ENCODE results near the gene PARD3. TPM values are rescaled to one million over a fixed set of nuclear protein-coding genes. Genes with fewer than 3 reads are reported as not detected.

PARD3 gene
- total and polyA plus RNA-seq, 10 of the 15 experiments (the other 5 are each of a cell fraction or from before 2014, with no cell fraction given), result 2.6 to 43.1 (median 13.9) TPM

DNA sequence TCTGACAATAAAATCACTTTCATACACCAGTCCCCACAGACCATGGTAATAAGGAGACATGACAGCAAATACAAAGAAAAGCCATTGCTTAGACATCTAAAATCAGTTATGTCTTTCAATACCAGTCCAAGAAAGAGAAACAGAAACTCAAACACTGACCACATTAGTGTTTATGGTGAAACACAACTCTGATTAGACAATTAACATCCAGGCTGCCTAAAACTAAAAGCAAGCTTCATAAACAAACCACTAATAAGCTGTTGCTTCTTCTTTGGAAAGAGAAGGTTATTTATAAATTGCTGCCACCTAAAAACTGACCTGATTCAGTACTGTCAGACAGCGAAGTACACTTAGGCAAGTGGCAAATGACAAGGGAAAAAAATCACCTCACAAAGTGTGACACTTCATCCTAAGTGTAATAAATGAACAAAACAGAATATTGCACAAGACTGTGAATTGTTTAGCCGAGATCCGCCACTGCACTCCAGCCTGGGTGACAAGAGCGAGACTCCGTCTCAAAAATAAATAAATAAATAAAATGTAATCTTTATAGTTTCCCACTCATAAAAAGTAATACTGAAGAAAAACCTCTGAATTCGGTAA, 277.4 kb downstream of the PARD3 start:
- Histone ChIP-seq H3K4me3 (peak overlapping the region; percentile 31; the same call in 1 of the 2 replicates), H3K4me1 (ENCODE audit: control insufficient read depth, insufficient read depth, low read length) (peaks cover 18% of the 10 kb centered on the region), H3K4me2 (ENCODE audit: control insufficient read depth, insufficient read depth) (peak overlapping the region; percentile 65), H3K27ac (ENCODE audit: control insufficient read depth, insufficient read depth) (peak overlapping the region; percentile 39), H3K36me3 (ENCODE audit: control insufficient read depth in 2 of 2, insufficient read depth in 2 of 2, low read length in 1 of 2) (no peaks in the 10 kb centered on the region), H3K9ac (ENCODE audit: control insufficient read depth, insufficient read depth, low read length) (no peak overlapping the region), H4K20me1 (ENCODE audit: control insufficient read depth, insufficient read depth) (no peaks in the 10 kb centered on the region), H3K79me2 (ENCODE audit: control insufficient read depth, insufficient read depth, low read length) (no peaks in the 10 kb centered on the region), H2AFZ (ENCODE audit: control insufficient read depth, low read depth, low read length) (peak overlapping the region; percentile 63), H3K27me3 (replicated peaks in 1 of 2; ENCODE audit: control insufficient read depth in 2 of 2, insufficient read depth in 2 of 2, low read length in 1 of 2) (no peaks in the 10 kb centered on the region), H3K9me3 (replicated peaks; ENCODE audit: control insufficient read depth, insufficient read depth, low read length) (no peaks in the 10 kb centered on the region)
- ChIA-PET RAD21 (ENCODE audit: unreplicated experiment) (interaction anchor here (0.6 to 4.3 kb wide), 11 partner anchors 9 to 676 kb away, joined by 3 to 22 read pairs (median 4); no protein-coding TSS in a partner anchor), POLR2A (interaction anchor here (0.6 to 1.6 kb wide), 5 partner anchors 9 to 273 kb away, joined by 3 to 5 read pairs (median 4); no protein-coding TSS in a partner anchor), CTCF (interaction anchor here (1.0 to 6.2 kb wide), 8 partner anchors 9 to 592 kb away, joined by 3 to 32 read pairs (median 4); no protein-coding TSS in a partner anchor), SMC1A (ENCODE audit: uncharacterized antibody, unreplicated experiment) (interaction anchor here (0.6 to 3.1 kb wide), 16 partner anchors 9 to 1206 kb away, joined by 3 to 25 read pairs (median 4); no protein-coding TSS in a partner anchor)
- FAIRE-seq, result peak; percentile 89
- WGBS (ENCODE audit: insufficient coverage, insufficient replicate concordance, low lambda C conversion rate, missing lambda C conversion rate), result 23% methylated on average over 6 of the region's 6 CpGs
- peak; percentile 87 for DNase-seq (ENCODE audit: low read depth, low spot score)
- intact Hi-C loops (cut with micrococcal nuclease; ENCODE audit: unreplicated experiment), result loop anchor here (5.0 kb wide), 1 partner anchor 120 kb away; no protein-coding TSS in a partner anchor
- peak; percentile 87 for ATAC-seq
- BruUV-seq (replicated peaks), result no TSS peak
- in situ Hi-C loops (cut with MboI), result no loop called here
- 0 out of 2 replicates have a peak, but pooled peaks have one; percentile 21 for TF ChIP-seq GATAD2B (conservative IDR thresholded peaks at IDR 0.05; ENCODE audit: low read depth)
- TF ChIP-seq CHD2 (IDR thresholded peaks at IDR 0.05; ENCODE audit: borderline replicate concordance, low read depth, low read length), result peak; percentile 20; the same call in 1 of the 2 replicates
- TF ChIP-seq, protein P1, sequence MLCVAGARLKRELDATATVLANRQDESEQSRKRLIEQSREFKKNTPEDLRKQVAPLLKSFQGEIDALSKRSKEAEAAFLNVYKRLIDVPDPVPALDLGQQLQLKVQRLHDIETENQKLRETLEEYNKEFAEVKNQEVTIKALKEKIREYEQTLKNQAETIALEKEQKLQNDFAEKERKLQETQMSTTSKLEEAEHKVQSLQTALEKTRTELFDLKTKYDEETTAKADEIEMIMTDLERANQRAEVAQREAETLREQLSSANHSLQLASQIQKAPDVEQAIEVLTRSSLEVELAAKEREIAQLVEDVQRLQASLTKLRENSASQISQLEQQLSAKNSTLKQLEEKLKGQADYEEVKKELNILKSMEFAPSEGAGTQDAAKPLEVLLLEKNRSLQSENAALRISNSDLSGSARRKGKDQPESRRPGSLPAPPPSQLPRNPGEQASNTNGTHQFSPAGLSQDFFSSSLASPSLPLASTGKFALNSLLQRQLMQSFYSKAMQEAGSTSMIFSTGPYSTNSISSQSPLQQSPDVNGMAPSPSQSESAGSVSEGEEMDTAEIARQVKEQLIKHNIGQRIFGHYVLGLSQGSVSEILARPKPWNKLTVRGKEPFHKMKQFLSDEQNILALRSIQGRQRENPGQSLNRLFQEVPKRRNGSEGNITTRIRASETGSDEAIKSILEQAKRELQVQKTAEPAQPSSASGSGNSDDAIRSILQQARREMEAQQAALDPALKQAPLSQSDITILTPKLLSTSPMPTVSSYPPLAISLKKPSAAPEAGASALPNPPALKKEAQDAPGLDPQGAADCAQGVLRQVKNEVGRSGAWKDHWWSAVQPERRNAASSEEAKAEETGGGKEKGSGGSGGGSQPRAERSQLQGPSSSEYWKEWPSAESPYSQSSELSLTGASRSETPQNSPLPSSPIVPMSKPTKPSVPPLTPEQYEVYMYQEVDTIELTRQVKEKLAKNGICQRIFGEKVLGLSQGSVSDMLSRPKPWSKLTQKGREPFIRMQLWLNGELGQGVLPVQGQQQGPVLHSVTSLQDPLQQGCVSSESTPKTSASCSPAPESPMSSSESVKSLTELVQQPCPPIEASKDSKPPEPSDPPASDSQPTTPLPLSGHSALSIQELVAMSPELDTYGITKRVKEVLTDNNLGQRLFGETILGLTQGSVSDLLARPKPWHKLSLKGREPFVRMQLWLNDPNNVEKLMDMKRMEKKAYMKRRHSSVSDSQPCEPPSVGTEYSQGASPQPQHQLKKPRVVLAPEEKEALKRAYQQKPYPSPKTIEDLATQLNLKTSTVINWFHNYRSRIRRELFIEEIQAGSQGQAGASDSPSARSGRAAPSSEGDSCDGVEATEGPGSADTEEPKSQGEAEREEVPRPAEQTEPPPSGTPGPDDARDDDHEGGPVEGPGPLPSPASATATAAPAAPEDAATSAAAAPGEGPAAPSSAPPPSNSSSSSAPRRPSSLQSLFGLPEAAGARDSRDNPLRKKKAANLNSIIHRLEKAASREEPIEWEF (IDR thresholded peaks at IDR 0.05; ENCODE audit: insufficient replicate concordance, low read depth, low read length), result no peak
- TF ChIP-seq NBN (IDR thresholded peaks at IDR 0.05), result peak; percentile 76; the same call in 1 of the 2 replicates
- TF ChIP-seq, protein P2, sequence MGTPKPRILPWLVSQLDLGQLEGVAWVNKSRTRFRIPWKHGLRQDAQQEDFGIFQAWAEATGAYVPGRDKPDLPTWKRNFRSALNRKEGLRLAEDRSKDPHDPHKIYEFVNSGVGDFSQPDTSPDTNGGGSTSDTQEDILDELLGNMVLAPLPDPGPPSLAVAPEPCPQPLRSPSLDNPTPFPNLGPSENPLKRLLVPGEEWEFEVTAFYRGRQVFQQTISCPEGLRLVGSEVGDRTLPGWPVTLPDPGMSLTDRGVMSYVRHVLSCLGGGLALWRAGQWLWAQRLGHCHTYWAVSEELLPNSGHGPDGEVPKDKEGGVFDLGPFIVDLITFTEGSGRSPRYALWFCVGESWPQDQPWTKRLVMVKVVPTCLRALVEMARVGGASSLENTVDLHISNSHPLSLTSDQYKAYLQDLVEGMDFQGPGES (IDR thresholded peaks at IDR 0.05), result no peak
- no peak for TF ChIP-seq EZH2 (IDR thresholded peaks at IDR 0.05; ENCODE audit: borderline replicate concordance, control insufficient read depth, low read depth, low read length)
- TF ChIP-seq EP300 (IDR thresholded peaks at IDR 0.05; ENCODE audit: borderline replicate concordance in 1 of 2, control insufficient read depth in 1 of 2, low read depth in 2 of 2, low read length in 2 of 2), result peak; percentile 37 to 44; a peak in 2 of 4 replicates
- no peak for TF ChIP-seq SPI1 (IDR thresholded peaks at IDR 0.05; ENCODE audit: borderline replicate concordance, insufficient read depth, low read depth, low read length)
- TF ChIP-seq, protein P3, sequence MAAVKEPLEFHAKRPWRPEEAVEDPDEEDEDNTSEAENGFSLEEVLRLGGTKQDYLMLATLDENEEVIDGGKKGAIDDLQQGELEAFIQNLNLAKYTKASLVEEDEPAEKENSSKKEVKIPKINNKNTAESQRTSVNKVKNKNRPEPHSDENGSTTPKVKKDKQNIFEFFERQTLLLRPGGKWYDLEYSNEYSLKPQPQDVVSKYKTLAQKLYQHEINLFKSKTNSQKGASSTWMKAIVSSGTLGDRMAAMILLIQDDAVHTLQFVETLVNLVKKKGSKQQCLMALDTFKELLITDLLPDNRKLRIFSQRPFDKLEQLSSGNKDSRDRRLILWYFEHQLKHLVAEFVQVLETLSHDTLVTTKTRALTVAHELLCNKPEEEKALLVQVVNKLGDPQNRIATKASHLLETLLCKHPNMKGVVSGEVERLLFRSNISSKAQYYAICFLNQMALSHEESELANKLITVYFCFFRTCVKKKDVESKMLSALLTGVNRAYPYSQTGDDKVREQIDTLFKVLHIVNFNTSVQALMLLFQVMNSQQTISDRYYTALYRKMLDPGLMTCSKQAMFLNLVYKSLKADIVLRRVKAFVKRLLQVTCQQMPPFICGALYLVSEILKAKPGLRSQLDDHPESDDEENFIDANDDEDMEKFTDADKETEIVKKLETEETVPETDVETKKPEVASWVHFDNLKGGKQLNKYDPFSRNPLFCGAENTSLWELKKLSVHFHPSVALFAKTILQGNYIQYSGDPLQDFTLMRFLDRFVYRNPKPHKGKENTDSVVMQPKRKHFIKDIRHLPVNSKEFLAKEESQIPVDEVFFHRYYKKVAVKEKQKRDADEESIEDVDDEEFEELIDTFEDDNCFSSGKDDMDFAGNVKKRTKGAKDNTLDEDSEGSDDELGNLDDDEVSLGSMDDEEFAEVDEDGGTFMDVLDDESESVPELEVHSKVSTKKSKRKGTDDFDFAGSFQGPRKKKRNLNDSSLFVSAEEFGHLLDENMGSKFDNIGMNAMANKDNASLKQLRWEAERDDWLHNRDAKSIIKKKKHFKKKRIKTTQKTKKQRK (IDR thresholded peaks at IDR 0.05; ENCODE audit: low read depth, low read length), result no peak
- peak; percentile 82 for TF ChIP-seq FOXK2 (IDR thresholded peaks at IDR 0.05)
- TF ChIP-seq ZSCAN29 (IDR thresholded peaks at IDR 0.05), result no peak; the same call in 1 of the 2 replicates
- TF ChIP-seq BACH1 (IDR thresholded peaks at IDR 0.05; ENCODE audit: borderline replicate concordance), result peak; percentile 61; the same call in 1 of the 2 replicates

All from GM12878 (cell line).